ENCODE data around the gene MYO6. TPM values are rescaled to one million over a fixed set of nuclear protein-coding genes. Genes with fewer than 3 reads are reported as not detected.

The MYO6 gene
- total and polyA plus RNA-seq, 5 donors from 2014 or later: 0.07 to 1.6 (median 0.57) TPM

GRCh38 chr6:75752365-75752764 is 3.3 kb downstream of the MYO6 start:
- H3K4me1 Mint-ChIP-seq: peaks cover 5 to 12% (median 9%) of the 10 kb centered on the region in 4 donors

GRCh38 chr6:75755704-75756103 is 6.7 kb downstream of the MYO6 start:
- Mint-ChIP-seq H3K9me3 (peaks cover 0 to 1% (median 0%) of the 10 kb centered on the region in 7 donors), H3K4me1 (no peaks in the 10 kb centered on the region), H3K27ac (no peak overlapping the region), H3K27me3 (peaks cover 24% of the 10 kb centered on the region), H3K36me3 (no peaks in the 10 kb centered on the region), H3K4me3 (no peak overlapping the region)
- Histone ChIP-seq H3K9me3 (ENCODE audit: control insufficient read depth in 2 of 2, low read length in 2 of 2) (no peaks in the 10 kb centered on the region), H3K36me3 (ENCODE audit: control insufficient read depth, insufficient read depth, low read length) (no peaks in the 10 kb centered on the region), H3K27ac (ENCODE audit: insufficient read depth, low read length, poor library complexity, severe bottlenecking) (no peak overlapping the region), H3K4me3 (ENCODE audit: low read depth, low read length) (no peak overlapping the region), H3K4me1 (ENCODE audit: control insufficient read depth, insufficient read depth, low read length, poor library complexity, severe bottlenecking) (no peaks in the 10 kb centered on the region), H3K27me3 (ENCODE audit: control insufficient read depth, insufficient read depth, low read length) (peaks cover 11% of the 10 kb centered on the region)
- ATAC-seq (ENCODE audit: low read depth in 2 of 2): no peak
- no peak for DNase-seq

More at GRCh38 chr6:75752365-75752764, 3.3 kb downstream of the MYO6 start:
- Mint-ChIP-seq H3K27me3 (peaks cover 43% of the 10 kb centered on the region), H3K9me3 (peaks cover 0 to 2% (median 0%) of the 10 kb centered on the region in 7 donors), H3K27ac (no peak overlapping the region), H3K4me3 (no peak overlapping the region), H3K36me3 (no peaks in the 10 kb centered on the region)
- Histone ChIP-seq H3K4me1 (ENCODE audit: control insufficient read depth, insufficient read depth, low read length, poor library complexity, severe bottlenecking) (peaks cover 15% of the 10 kb centered on the region), H3K27ac (ENCODE audit: insufficient read depth, low read length, poor library complexity, severe bottlenecking) (no peak overlapping the region), H3K4me3 (ENCODE audit: low read depth, low read length) (no peak overlapping the region), H3K9me3 (ENCODE audit: control insufficient read depth in 2 of 2, low read length in 2 of 2) (no peaks in the 10 kb centered on the region), H3K27me3 (ENCODE audit: control insufficient read depth, insufficient read depth, low read length) (peaks cover 18% of the 10 kb centered on the region), H3K36me3 (ENCODE audit: control insufficient read depth, insufficient read depth, low read length) (no peaks in the 10 kb centered on the region)
- DNase-seq: no peak
- no peak for ATAC-seq (ENCODE audit: low read depth in 2 of 2)

GRCh38 chr6:75757295-75757694 is 8.3 kb downstream of the MYO6 start:
- peaks cover 23% of the 10 kb centered on the region for H3K27me3 Mint-ChIP-seq
- no peak for DNase-seq
- no peaks in the 10 kb centered on the region for H3K36me3 ChIP-seq (ENCODE audit: control insufficient read depth, insufficient read depth, low read length)
- no peaks in the 10 kb centered on the region for H3K4me1 ChIP-seq (ENCODE audit: control insufficient read depth, insufficient read depth, low read length, poor library complexity, severe bottlenecking)
- no peaks in the 10 kb centered on the region for H3K4me1 Mint-ChIP-seq
- no peak overlapping the region for H3K4me3 Mint-ChIP-seq
- H3K9me3 ChIP-seq (ENCODE audit: control insufficient read depth in 2 of 2, low read length in 2 of 2): no peaks in the 10 kb centered on the region
- no peaks in the 10 kb centered on the region for H3K36me3 Mint-ChIP-seq
- no peak overlapping the region for H3K27ac ChIP-seq (ENCODE audit: insufficient read depth, low read length, poor library complexity, severe bottlenecking)
- peaks cover 0 to 1% (median 0%) of the 10 kb centered on the region in 7 donors for H3K9me3 Mint-ChIP-seq
- no peak overlapping the region for H3K27ac Mint-ChIP-seq
- peaks cover 4% of the 10 kb centered on the region for H3K27me3 ChIP-seq (ENCODE audit: control insufficient read depth, insufficient read depth, low read length)
- ATAC-seq (ENCODE audit: low read depth in 2 of 2): no peak
- H3K4me3 ChIP-seq (ENCODE audit: low read depth, low read length): no peak overlapping the region

- H3K4me3 ChIP-seq (ENCODE audit: low read depth, low read length): no peak overlapping the region
- no peaks in the 10 kb centered on the region for H3K9me3 ChIP-seq (ENCODE audit: control insufficient read depth in 2 of 2, low read length in 2 of 2)
- no peak overlapping the region for H3K27ac ChIP-seq (ENCODE audit: insufficient read depth, low read length, poor library complexity, severe bottlenecking)
- H3K4me1 ChIP-seq (ENCODE audit: control insufficient read depth, insufficient read depth, low read length, poor library complexity, severe bottlenecking): no peaks in the 10 kb centered on the region
- peak overlapping the region in 1 of 4 donors; percentile 57 for H3K4me3 Mint-ChIP-seq
- no peaks in the 10 kb centered on the region for H3K36me3 ChIP-seq (ENCODE audit: control insufficient read depth, insufficient read depth, low read length)
- ATAC-seq (ENCODE audit: low read depth in 2 of 2) (no peak), DNase-seq (no peak)
- no peaks in the 10 kb centered on the region for H3K36me3 Mint-ChIP-seq
- H3K27me3 Mint-ChIP-seq: peaks cover 18% of the 10 kb centered on the region
- peaks cover 4% of the 10 kb centered on the region for H3K27me3 ChIP-seq (ENCODE audit: control insufficient read depth, insufficient read depth, low read length)
- H3K4me1 Mint-ChIP-seq: no peaks in the 10 kb centered on the region
- H3K27ac Mint-ChIP-seq: no peak overlapping the region
- peaks cover 0 to 1% (median 0%) of the 10 kb centered on the region in 7 donors for H3K9me3 Mint-ChIP-seq
These were observed 9.0 kb downstream of the MYO6 start for GRCh38 chr6:75758061-75758460.

- ATAC-seq (ENCODE audit: low read depth in 2 of 2): no peak
- no peak overlapping the region for H3K27ac ChIP-seq (ENCODE audit: insufficient read depth, low read length, poor library complexity, severe bottlenecking)
- H3K4me1 Mint-ChIP-seq: no peaks in the 10 kb centered on the region
- peaks cover 0 to 1% (median 0%) of the 10 kb centered on the region in 7 donors for H3K9me3 Mint-ChIP-seq
- peaks cover 20% of the 10 kb centered on the region for H3K27me3 Mint-ChIP-seq
- no peak for DNase-seq
- peaks cover 4% of the 10 kb centered on the region for H3K27me3 ChIP-seq (ENCODE audit: control insufficient read depth, insufficient read depth, low read length)
- no peaks in the 10 kb centered on the region for H3K36me3 ChIP-seq (ENCODE audit: control insufficient read depth, insufficient read depth, low read length)
- no peaks in the 10 kb centered on the region for H3K9me3 ChIP-seq (ENCODE audit: control insufficient read depth in 2 of 2, low read length in 2 of 2)
- H3K27ac Mint-ChIP-seq: no peak overlapping the region
- H3K4me3 ChIP-seq (ENCODE audit: low read depth, low read length): no peak overlapping the region
- no peak overlapping the region for H3K4me3 Mint-ChIP-seq
- no peaks in the 10 kb centered on the region for H3K4me1 ChIP-seq (ENCODE audit: control insufficient read depth, insufficient read depth, low read length, poor library complexity, severe bottlenecking)
- no peaks in the 10 kb centered on the region for H3K36me3 Mint-ChIP-seq
These were observed 10.2 kb downstream of the MYO6 start for GRCh38 chr6:75759207-75759606.

- Mint-ChIP-seq H3K9me3 (peaks cover 0 to 1% (median 0%) of the 10 kb centered on the region in 7 donors), H3K4me1 (no peaks in the 10 kb centered on the region)
These were observed 11.3 kb downstream of the MYO6 start for GRCh38 chr6:75760320-75760719.

GRCh38 chr6:75761489-75761888 is 12.4 kb downstream of the MYO6 start:
- Mint-ChIP-seq H3K27me3 (peaks cover 23% of the 10 kb centered on the region), H3K36me3 (no peaks in the 10 kb centered on the region), H3K9me3 (peaks cover 0 to under 1% (median 0%) of the 10 kb centered on the region in 7 donors), H3K4me3 (no peak overlapping the region), H3K27ac (no peak overlapping the region), H3K4me1 (no peaks in the 10 kb centered on the region)
- H3K27ac ChIP-seq (ENCODE audit: insufficient read depth, low read length, poor library complexity, severe bottlenecking): no peak overlapping the region
- H3K4me1 ChIP-seq (ENCODE audit: control insufficient read depth, insufficient read depth, low read length, poor library complexity, severe bottlenecking): no peaks in the 10 kb centered on the region
- ATAC-seq (ENCODE audit: low read depth in 2 of 2) (no peak), DNase-seq (no peak)
- H3K9me3 ChIP-seq (ENCODE audit: control insufficient read depth in 2 of 2, low read length in 2 of 2): no peaks in the 10 kb centered on the region
- peaks cover 4% of the 10 kb centered on the region for H3K27me3 ChIP-seq (ENCODE audit: control insufficient read depth, insufficient read depth, low read length)
- H3K4me3 ChIP-seq (ENCODE audit: low read depth, low read length): no peak overlapping the region
- no peaks in the 10 kb centered on the region for H3K36me3 ChIP-seq (ENCODE audit: control insufficient read depth, insufficient read depth, low read length)

More at GRCh38 chr6:75760320-75760719, 11.3 kb downstream of the MYO6 start:
- Histone ChIP-seq H3K27me3 (ENCODE audit: control insufficient read depth, insufficient read depth, low read length) (peaks cover 4% of the 10 kb centered on the region), H3K27ac (ENCODE audit: insufficient read depth, low read length, poor library complexity, severe bottlenecking) (no peak overlapping the region), H3K4me1 (ENCODE audit: control insufficient read depth, insufficient read depth, low read length, poor library complexity, severe bottlenecking) (no peaks in the 10 kb centered on the region), H3K9me3 (ENCODE audit: control insufficient read depth in 2 of 2, low read length in 2 of 2) (no peaks in the 10 kb centered on the region), H3K36me3 (ENCODE audit: control insufficient read depth, insufficient read depth, low read length) (no peaks in the 10 kb centered on the region), H3K4me3 (ENCODE audit: low read depth, low read length) (no peak overlapping the region)
- DNase-seq: no peak
- ATAC-seq (ENCODE audit: low read depth in 2 of 2): no peak
- Mint-ChIP-seq H3K36me3 (no peaks in the 10 kb centered on the region), H3K27me3 (peaks cover 23% of the 10 kb centered on the region), H3K27ac (no peak overlapping the region), H3K4me3 (no peak overlapping the region)

GRCh38 chr6:75762063-75762462 is 13.0 kb downstream of the MYO6 start:
- peaks cover 23% of the 10 kb centered on the region for H3K27me3 Mint-ChIP-seq
- no peak overlapping the region for H3K4me3 Mint-ChIP-seq
- no peaks in the 10 kb centered on the region for H3K36me3 ChIP-seq (ENCODE audit: control insufficient read depth, insufficient read depth, low read length)
- H3K4me1 Mint-ChIP-seq: no peaks in the 10 kb centered on the region
- no peak overlapping the region for H3K27ac ChIP-seq (ENCODE audit: insufficient read depth, low read length, poor library complexity, severe bottlenecking)
- no peaks in the 10 kb centered on the region for H3K4me1 ChIP-seq (ENCODE audit: control insufficient read depth, insufficient read depth, low read length, poor library complexity, severe bottlenecking)
- ATAC-seq (ENCODE audit: low read depth in 2 of 2): no peak
- no peak overlapping the region for H3K27ac Mint-ChIP-seq
- no peaks in the 10 kb centered on the region for H3K9me3 ChIP-seq (ENCODE audit: control insufficient read depth in 2 of 2, low read length in 2 of 2)
- peaks cover 4% of the 10 kb centered on the region for H3K27me3 ChIP-seq (ENCODE audit: control insufficient read depth, insufficient read depth, low read length)
- no peak overlapping the region for H3K4me3 ChIP-seq (ENCODE audit: low read depth, low read length)
- H3K9me3 Mint-ChIP-seq: no peaks in the 10 kb centered on the region
- no peaks in the 10 kb centered on the region for H3K36me3 Mint-ChIP-seq
- no peak for DNase-seq

Data from CD4-positive, CD25-positive, alpha-beta regulatory T cell (primary cell).